NCI-H345 (cell line): ENCODE data around the gene OSGEP.

Experiments used
- DNase-seq: peaks from one replicate; lab custom pipeline; 2025; lab: John Stamatoyannopoulos, UW

OSGEP gene

DNA sequence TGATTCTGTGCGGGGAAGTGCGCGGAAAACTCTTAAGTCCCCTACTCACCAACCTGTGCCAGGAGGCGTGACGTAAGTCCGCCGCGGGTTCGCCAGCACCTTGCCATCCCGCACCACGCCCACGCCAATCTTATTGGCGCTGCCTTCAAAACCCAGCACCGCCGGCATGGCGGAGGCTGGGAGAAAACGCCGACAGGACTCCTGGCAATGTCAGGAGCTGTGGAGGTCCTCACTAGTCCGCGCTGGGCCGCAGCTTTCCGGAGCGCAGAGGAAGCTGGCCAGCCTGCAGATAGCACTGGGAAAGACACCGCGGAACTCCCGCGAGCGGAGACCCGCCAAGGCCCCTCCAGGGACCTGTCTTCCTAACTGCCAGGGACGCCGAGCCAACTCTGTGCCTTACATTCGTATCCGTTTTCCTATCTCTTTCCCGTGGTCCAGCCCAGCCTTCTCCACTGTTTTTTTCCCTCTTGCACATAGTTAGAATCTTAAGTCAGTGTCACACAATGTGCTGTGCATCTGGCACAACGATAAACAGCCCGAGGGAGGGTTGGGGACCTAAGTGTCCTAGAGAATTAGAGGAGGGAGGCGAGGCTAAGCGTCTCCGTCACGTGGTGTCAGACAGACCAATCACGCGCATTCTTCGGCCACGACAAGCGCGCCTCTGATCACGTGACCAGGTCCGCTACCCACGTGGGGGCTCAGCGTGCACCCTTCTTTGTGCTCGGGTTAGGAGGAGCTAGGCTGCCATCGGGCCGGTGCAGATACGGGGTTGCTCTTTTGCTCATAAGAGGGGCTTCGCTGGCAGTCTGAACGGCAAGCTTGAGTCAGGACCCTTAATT lies at the start of gene OSGEP, which contains the start of gene APEX1:
Gene OSGEP (minus strand): TSS at position 297 of the 839 bp plus-strand sequence. CDS start 129 bp downstream, at position 168.
Gene APEX1 (plus strand): TSS at position 711 of the 839 bp plus-strand sequence. CDS start 420 bp downstream, outside the sequence.
- peak; percentile 99 for DNase-seq

DNA sequence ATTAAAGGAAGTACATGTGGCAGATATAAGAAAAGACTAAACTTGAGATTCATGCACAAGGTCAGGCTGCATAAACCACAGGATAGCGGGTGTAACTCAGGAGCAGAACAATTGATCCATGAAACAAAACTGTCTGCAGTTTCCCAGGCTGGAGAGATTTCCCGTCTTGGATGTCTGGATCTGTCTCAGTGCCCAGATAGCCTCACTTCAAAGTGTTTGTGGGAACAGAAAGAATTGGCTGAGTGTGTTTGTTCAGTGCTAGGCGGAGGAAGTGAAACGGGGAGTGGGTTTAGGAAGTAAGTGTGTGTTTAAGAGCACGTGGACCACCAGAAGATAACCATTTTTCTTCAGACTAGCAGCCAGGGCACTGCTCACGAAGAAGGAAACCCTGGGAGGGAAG lies 49.3 kb upstream of the OSGEP start:
- DNase-seq = no peak

DNA sequence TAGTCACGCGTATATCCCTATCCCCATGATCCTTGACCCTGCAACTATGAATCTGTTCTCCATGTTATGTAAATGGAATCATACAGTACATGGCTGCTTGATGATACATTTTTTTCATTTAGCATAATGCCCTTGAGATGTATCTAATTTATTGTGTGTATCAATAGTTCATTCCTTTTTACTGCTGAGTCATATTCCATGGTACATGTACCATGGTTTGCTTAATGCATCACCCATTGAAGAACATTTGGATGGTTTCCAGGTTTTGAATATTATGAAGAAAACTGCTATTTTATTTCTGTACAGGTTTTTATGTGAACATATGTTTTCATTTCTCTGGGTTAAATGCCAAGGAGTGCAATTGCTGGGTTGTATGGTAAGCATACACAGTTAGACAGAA lies 46.7 kb upstream of the OSGEP start:
- no peak for DNase-seq

DNA sequence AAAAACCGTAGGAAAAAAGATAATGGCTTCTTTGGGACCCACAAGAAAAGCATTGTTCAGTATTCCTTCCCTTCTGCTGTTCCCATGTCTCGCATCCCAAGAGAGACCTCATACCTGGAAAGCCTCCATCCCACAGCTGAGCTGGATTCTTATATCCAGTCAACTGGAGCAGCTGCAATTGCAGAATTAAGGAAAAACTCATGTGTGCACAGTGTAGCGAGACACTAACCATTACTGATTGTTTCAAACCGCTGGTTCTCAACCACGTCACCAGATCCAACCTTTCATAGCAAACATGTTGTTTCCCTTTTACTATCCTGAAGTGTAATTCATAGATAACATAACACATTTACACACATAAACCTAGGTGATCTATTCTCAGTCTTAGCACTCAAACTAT lies 45.3 kb upstream of the OSGEP start:
- no peak for DNase-seq

DNA sequence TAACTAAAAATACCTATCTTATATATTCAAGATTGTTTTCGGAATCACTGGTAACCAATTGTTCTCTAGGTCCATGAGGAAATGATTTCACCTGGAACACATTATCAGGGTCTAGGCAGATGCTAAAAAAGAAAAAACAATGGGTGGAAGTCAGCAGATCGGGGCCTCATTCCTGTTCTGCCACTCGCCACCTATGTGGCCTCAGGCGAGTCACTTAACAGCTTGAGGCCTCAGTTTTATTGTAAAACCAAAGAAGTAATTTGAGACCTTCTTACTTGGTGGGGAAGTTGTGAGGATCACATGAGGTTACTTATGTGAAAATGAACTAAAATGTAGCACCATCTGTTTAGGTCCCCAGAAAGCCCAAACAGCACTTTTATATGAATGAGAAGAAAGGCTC lies 44.5 kb upstream of the OSGEP start:
- no peak for DNase-seq

DNA sequence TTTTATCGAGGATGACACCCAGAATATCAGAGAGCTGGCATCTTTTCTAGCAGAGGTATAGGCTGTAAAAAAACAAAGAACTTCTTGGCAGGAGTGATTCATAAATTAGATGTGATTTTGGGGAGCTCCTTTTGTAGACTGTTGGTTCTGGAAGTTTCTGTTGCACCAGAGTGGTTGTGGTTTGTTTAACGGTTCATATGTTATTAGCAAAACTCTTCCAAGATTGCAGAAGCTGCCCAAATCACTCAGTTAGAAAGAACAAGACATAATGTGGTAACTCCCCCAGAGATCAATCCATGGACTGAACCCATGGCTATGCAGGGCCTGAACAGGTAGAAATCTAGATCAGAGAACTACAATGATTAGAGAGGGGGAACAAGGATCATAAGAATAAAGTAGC lies 44.0 kb upstream of the OSGEP start:
- DNase-seq = no peak

DNA sequence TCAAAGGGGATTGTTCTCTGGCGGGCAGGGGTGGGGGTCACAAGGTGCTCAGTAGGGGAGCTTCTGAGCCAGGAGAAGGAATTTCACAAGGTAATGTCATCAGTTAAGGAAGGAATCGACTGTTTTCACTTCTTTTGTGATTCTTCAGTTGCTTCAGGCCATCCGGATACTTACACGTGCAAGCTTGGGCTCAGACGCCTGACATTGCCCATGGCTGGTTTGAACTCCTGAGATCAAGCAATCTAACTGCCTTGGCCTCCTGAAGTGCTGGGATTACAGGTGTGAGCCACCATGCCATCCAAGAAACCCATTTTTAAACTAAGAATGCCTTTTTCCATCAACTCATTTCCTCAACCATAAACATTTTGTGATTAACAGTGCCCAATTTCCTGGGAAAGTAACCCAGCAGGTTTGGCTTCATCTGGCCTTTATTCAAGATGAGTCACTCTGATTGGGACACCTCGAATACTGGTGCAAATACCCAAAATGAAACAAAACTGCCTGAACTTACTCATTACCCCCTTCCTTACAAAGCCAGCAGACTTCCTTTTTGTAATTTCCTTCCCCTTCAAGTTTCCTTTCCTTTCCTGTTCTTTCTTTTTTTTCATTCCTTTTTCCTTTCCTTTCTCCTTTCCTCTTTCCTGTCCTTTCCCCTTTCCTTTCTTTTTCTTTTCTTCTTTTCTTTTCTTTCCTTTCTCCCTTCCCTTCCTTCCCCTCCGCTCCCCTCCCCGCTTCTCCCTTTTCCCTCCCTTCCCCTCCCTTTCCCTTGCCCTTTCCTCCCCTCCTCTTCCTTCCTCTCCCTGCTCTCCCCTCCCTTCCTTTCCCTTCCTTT lies 40.5 kb upstream of the OSGEP start:
- DNase-seq = no peak

DNA sequence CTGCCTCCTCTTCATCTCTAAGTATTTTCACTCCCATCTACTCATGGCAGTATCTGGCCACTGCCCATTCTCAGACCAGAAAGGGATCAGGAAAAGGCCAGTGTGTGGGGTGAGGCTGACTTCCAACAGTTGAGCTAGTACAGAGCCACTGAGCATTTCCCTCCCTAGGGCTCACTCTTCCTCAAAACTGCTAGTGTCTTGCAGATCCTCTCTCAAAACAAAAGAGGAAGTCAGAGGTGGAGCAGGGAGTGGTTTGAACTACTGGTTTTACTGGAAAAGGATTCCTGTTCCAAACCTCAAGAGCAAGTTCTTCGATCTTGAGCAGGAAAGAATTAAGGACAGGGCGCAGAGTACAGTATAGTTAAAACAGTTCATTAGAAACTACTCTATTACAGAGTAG lies 39.0 kb upstream of the OSGEP start:
- no peak for DNase-seq

DNA sequence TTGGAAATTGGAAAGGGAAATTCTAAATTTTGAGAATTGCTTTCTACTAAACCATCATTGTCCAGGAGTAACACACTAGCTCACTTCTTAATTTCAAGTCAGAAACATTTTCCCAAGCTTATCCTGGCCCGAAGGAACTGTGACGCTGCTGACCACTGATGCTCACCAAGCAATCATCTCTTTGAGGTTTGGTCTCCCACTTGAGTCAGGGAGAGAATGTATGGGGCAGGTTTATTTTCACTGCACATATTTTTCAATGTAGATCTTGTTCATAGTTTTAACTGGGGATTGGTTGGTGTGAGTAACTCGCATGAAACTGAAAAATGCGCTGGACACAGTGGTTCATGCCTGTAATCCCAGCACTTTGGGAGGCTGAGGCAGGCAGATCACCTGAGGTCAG lies 37.9 kb upstream of the OSGEP start:
- DNase-seq = no peak

DNA sequence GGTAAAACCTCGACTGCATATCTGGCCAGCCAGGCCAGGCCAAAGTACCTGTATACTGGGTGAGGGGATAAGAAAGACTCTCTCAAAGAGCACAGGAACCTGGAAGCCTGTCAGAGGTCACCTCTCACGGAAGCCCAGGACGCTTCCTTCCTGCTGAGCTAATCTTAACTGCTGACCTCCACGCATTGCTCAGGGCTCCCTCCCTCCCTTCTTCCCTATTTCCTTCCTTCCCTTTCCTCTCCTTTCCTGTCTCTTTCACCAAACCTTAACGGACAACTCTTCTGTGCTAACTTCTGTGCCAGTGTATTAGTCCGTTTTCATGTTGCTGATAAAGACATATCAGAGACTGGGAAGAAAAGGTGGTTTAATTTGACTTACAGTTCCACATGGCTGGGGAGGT lies 36.0 kb upstream of the OSGEP start:
- no peak for DNase-seq

DNA sequence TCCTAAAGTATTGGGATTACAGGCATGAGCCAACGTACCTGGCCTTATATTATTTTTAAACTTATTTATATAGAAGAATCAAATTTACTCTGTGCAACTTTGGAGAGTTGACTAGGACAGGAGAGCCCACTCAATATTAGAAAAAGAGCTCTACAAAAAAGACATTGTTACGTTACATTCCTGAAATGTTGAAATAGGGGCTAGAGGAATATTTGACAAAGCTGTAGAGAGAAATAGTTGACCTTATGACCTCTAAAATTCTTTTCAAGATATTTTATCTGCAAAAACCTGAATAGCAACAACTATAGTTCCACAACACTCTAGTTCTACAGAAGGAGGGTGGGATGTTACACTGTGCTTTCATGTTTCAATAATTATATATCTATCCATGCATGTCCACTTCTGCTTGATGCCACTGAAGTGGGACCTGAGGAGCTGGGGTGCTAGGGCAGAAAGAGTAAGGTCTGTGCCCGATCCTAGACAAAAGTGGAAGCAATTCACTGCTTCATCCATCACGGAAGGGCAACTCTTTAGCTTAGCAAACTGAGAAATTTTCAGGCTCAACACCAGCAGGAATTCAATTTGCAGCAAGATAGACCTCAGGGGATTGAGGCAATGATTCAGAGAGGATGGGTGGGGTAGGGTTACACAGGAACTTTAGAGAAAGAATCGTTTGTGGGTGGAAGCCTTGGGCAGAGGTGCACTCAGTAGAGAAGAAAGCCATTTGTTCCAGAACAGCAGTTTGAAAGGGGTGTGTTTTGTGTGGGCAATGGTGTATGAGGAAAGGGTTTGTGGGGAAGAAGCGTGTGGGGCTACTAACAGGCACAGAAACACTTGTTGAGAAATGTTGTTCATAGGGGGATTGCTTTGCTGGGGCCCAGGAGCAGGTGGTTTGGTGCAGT lies 34.7 kb upstream of the OSGEP start:
- DNase-seq = no peak

DNA sequence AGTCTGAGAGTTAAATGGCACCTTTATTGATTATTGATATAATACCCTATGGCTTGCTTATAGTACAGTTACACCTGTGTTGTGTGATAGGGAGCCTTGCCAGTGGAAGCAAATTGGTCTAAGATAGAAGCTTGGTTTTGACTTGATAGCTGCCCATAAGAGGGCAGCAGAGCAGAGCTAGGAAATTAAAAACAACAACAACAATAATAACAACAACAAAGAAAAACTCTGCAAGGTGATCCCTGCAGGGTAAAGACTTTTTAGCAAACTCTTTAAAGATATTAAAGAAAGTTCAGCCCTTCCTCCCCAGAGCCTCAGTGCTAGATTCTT lies 32.7 kb upstream of the OSGEP start:
- DNase-seq = no peak

DNA sequence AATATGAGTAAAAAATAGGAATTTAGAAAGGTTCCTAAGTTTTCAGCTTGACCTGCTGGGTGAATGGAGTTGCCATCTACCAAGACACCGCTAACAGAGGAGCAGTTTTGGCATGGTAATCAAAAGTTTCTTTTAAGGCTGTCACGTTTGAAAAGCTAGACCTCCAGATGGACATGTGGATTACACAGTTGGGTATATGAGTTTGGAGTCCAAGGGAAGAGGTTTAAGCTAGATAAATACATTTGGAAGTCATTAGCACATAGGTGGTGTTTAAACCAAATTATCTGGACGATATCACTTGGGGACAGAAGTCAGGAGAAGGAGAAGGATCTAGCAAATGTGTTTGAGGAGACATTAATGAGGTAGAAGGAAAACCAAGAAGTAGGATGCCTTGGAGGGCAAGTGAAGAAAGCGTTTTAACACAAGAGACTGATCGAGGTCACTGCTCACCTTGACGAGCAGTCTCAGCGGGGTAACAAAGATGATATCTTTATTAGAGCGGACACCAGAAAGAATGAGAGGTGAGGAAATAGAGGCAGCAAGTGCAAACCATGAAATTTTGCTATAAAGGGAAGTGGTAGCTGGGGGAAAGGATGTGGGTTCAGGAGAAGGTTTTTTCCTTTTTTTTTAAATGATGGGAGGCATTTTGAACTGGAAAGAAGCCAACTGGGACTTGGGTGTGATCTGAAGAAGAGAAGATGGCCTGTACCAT lies 32.2 kb upstream of the OSGEP start:
- DNase-seq = no peak

DNA sequence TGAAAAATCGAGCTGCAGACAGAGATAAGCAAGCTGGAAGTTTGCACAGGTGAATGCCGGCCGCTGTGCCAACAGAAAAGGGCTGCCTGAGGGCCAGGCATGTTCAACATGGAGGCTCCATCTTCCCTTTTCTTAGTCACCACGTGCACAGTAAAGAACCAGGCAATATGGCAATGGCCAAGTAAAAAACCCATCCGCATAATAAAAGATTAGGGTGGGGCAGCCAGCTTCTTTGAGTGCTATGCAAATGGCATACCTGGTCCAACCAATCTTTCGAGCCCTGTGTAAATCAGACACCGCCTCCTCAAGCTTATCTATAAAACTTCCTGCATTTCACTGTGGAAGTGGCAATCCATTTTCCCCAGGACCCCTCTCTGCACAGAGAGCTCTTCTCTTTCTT lies 31.3 kb upstream of the OSGEP start:
- DNase-seq = no peak

DNA sequence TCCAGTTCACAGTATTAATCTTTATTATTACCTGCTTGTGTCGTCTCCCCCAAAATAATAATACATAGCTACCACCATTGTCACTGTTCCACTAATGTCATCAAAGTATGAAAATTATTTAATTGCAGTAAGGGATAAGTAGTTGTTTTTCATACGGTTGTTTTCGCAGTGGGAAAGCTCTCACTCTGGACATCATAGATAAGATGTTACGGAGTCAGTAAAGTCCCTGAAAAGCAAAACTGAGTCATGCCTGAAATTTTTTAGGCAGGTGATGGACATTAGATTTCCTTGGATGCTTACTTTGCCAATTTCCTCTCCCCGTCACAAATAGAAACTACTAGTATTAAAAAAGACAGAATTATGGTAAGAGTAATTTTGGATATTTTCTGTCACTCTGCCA lies 27.8 kb upstream of the OSGEP start:
- DNase-seq = no peak

DNA sequence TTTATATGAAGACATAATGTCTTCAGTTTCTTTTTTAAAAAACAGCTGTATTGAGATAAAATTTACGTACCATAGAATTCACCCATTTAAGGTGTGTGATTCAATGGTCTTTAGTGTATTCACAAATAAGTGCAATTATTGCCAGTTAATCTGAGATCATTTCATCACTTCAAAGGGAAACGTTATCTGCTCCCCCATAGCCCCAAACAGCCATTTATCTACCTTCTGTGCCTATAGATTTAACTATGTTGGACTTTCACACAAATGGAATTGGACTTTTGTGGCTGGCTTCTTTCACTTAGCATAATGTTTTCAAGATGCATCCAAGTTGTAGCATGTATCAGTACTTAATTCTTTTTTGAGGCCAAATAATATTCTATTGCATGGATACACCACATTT lies 24.3 kb upstream of the OSGEP start:
- no peak for DNase-seq

DNA sequence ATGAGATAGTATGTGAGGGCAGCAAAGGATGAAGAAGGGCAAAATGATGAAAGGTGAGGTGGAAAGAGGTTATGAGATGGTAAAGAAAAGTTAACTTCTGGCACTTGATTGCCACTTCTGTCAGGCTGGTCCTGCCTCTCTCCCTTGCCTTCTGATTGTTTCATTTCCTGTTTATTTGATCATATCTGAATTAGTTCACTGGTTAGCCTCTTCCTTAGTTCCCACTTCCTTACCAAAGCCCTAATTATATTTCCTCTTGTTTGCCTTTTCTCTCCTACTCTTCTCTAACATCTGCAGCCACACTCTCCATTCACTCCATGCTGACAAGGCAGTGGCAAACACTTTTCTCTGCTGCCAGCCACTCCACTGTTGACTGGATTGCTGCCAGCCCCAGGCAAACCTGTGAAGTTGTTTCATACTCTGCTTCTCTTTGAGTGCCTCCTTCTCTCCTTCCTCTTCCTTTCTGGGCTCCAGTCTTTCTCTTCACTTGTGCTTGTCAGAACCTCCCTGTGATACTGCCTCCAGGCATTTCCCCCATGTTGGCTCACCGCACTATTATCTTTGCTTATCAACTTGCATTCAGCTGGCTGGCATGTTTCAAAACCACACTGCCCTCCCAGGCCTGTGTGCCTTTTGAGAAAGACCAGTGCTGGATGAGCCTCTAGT lies 22.7 kb upstream of the OSGEP start:
- peak; percentile 37 for DNase-seq

DNA sequence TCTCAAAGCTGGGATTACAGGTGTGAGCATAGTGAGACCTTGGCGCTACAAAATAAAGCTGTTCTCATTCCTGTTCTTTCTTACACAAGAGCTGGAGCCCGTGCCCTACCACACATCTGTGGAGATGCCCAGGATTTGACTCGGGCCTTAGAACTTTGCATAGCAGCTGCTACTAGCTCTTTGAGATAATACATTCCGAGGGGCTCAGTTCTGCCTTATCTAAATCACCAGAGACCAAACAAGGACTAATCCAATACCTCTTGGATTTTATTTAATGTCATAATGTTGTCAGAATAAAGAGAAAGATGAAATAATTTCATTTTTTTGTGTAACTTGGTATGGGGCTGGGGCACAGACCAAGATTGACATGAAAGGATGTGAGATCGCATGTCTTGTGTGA lies 22.2 kb upstream of the OSGEP start:
- no peak for DNase-seq

DNA sequence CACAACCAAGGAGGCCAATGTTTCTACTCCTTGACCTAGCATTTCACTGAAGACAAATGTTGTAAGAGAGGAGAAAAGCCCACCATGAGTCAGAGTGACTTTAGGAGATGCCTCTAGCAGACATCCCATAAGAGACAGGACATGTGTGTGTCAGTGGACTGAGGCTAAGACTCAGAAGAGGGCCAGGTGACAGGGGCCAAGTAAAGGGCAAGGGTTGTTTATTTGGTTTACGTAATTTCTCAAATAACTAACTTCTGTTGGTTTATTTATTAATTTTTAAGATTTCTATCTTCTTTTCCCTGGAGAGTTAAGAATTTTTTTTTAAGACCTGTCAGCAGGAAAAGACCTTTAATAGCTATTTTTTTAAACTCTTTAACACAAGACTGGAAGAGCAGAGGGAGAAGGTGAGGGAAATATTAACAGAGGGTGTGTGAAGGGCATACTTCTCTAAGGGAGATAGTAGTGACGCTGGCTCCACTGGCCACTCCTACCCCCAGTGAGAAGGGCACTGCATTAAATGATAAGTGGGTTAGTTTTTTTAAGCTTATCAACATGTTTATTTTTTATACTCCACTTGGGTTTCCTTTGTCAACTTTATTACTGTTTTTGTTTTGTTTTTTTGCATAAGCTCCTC lies 18.0 kb upstream of the OSGEP start:
- DNase-seq = no peak

DNA sequence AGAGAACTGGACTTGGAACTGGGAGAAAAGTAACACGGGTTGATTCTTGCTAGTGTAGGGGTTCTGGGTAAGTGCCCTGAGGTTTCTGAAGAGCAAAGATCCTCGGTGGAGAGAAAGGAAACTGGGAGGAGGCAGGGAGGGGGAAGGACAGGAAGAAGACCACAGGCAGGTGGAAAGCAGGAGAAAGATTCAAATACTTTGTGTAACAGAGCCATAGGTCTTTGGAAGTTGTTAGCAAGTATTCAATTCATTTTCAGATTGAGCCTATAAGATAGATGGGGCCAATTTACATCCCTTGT lies 15.9 kb upstream of the OSGEP start:
- no peak for DNase-seq
